GM10266 (cell line): ENCODE data around the gene CLIC4.
A peak's percentile ranks its signal among the peaks of the same experiment; 100 is the strongest.

Source experiments
- DNase-seq: peaks from one replicate; pipeline ENCODE4 v3.0.0; 2012; ENCODE audit errors: extremely low spot score
- TF ChIP-seq, protein P1 (sequence below): IDR thresholded peaks from 2 replicates; pipeline ENCODE4 v1.5.1; 2012; ENCODE audit warnings: mild to moderate bottlenecking, low read depth; ENCODE audit not compliant: control insufficient read depth, insufficient read depth; ENCODE audit errors: missing control alignments

CLIC4 gene

DNA sequence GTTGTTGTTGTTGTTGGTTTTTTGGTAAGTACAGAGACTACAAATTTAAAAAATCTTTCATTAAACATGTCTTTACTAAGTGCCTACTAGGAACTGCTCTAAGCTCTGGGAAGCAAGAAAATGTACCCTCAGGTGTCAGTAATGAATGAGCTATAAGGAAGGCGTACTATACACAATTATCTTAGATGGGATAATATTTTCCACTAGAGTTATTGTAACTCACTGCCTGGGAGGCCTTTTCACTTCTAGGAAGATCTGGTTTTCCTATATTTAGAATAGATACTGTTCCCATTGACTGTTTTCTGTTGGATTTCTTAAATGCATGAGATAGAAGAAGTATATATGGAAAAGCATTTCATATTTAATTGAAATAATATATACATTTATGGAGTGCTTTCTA lies 19.6 kb downstream of the CLIC4 start:
- DNase-seq = no peak
- TF ChIP-seq, protein P1, sequence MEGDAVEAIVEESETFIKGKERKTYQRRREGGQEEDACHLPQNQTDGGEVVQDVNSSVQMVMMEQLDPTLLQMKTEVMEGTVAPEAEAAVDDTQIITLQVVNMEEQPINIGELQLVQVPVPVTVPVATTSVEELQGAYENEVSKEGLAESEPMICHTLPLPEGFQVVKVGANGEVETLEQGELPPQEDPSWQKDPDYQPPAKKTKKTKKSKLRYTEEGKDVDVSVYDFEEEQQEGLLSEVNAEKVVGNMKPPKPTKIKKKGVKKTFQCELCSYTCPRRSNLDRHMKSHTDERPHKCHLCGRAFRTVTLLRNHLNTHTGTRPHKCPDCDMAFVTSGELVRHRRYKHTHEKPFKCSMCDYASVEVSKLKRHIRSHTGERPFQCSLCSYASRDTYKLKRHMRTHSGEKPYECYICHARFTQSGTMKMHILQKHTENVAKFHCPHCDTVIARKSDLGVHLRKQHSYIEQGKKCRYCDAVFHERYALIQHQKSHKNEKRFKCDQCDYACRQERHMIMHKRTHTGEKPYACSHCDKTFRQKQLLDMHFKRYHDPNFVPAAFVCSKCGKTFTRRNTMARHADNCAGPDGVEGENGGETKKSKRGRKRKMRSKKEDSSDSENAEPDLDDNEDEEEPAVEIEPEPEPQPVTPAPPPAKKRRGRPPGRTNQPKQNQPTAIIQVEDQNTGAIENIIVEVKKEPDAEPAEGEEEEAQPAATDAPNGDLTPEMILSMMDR = no peak

DNA sequence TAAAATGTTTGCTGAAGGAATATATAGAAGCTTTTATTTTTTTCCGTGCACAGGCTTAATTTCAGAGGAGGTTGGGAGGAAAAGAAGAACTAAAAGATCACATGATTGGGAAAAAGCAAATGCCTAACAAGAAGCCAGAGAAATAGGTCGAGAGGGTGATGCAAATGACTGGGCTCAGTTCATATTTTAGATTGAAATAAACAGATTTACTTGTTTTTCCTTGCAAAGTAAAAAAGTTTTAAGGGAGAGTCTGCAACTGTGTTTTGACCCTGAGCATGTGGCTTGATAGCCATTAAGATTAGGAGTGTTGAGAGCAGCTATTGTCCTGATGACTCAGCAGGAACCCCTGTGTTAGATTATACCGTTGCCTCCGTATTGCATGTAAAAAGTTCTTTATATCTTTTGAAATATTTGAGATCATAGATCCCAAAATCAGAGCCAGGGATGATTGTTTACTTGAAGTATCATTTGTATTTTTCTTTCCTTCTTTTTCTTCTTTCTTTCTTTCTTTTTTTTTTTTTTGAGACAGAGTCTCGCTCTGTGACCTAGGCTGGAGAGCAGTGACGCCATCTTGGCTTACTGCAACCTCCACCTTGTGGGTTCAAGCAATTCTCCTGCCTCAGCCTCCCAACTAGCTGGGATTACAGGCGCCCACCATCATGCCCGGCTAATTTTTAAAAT lies 20.2 kb downstream of the CLIC4 start:
- TF ChIP-seq, protein P1 = no peak
- DNase-seq = no peak

DNA sequence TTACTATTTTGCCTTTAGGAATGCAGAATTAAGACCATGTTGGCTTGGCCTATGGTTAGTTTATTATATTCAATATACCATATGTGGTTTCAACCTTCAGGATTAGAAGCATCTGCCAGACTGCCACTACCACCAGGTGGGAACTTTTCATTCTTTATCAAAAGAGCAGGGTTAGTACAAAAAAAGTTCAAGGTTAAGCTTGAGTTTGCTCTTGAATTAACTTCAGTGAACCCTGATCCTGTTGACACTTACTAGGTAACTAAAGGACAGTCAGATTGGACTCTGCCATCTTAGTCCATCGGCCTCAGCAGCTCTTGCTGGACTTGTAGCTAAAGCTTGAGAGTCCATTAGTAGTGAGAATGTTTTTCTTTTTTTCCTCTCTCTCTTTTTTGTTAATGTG lies 22.1 kb downstream of the CLIC4 start:
- no peak for DNase-seq
- TF ChIP-seq, protein P1 = no peak

DNA sequence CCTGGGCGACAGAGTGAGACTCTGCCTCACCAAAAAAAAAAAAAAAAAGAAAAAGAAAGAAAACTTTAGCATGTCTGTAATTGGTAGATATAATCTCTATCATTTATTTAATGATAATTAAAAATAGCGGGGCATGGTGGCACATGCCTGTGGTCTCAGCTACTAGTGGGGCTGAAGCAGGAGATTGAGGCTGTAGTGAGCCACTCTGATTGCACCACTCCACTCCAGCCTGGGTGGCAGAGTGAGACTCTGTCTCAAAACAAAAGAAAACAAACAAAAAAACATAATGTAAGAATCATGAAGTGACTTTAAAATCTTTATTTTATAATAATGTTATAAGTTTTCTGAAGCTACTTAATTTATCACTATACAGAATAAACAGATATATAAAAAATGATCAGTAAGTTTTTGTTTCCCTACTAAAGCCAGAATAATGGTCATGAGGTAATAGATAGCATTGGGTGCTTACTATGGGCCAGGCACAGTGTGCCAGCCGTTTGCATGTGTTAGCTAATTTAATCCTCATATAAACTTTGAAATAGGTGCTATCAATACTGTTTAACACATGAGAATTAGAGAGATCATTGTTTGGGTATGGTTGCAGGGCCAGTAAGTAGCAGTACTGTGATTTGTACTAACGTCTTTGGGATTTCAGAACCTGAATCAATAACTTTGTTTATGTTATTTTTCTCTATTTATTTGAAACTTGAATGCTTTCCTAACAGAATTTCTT lies 23.8 kb downstream of the CLIC4 start:
- TF ChIP-seq, protein P1 = no peak

DNA sequence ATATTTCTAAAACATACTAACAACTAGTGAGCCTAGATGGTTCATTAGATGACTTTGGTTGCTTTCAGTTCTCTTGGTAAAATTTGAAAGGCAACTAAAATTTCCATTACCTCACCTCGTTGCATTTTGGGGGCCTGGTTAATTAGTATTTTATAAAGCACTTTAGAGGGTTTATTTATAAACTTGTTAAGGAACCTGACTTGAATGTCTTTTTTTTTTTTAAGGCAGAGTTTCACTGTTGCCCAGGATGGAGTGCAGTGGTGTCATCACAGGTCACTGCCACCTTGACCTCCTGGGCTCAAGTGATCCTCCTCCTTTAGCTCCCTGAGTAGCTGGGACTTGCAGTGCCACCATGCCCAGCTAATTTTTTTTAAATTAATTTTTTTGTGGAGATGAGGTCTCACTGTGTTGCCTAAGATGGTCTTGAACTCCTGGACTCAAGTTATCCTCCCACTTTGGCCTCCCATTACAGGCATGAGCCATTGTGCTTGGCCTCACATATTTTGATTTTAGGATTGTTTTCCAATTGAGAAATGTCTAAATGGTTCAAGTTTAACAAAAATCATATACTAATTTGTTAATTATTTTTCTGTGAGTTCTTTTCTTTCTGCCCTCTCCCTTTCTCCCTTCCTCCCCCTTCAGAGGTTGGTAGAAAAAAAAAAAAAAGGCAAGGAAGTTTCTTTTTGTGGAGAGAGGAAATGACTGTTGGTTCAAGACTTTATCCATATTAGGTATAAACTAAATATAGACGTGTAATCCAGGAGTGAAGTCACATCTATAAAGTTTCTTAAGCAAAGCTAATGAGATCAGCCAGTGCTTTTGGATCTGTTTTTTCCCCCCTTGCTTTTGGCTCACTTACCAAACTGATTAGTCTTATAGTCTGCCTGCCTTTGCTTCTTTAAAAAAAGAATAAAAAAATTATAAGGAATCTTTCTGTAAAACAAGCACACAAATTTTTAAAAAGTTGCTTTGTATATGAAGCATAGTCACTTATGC lies 24.7 kb downstream of the CLIC4 start:
- DNase-seq = peak; percentile 53
- TF ChIP-seq, protein P1 = no peak

More for the DNA sequence above, 23.8 kb downstream of the CLIC4 start:
- no peak for DNase-seq

DNA sequence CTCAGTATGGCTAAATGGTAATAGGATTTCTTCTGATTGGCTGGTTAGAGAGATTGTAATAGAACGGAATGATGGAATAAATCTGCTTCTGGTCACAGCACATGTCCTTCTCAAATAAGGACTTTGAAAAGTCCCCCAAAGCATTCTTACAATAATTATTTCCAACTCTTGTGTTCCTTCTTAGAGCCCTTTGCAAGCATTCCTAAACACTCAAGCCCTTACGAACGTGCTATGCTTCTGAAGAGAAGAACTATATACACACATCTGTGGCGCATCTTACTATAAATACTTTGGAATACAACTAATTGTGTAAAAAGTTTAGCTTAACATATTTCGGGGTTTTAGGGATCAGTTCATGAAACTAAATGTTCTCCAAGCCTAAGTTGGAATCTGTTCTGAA lies 25.6 kb downstream of the CLIC4 start:
- TF ChIP-seq, protein P1 = no peak

More for the DNA sequence above, 25.6 kb downstream of the CLIC4 start:
- no peak for DNase-seq
